GM18526 (cell line): ENCODE data around the gene L3HYPDH.

ENCODE experiments used
- POLR2A ChIP-seq: IDR thresholded peaks from 3 replicates; pipeline ENCODE4 v1.6.1; 2011; ENCODE audit not compliant: insufficient read length; ENCODE audit errors: extremely low read depth

Gene L3HYPDH

DNA sequence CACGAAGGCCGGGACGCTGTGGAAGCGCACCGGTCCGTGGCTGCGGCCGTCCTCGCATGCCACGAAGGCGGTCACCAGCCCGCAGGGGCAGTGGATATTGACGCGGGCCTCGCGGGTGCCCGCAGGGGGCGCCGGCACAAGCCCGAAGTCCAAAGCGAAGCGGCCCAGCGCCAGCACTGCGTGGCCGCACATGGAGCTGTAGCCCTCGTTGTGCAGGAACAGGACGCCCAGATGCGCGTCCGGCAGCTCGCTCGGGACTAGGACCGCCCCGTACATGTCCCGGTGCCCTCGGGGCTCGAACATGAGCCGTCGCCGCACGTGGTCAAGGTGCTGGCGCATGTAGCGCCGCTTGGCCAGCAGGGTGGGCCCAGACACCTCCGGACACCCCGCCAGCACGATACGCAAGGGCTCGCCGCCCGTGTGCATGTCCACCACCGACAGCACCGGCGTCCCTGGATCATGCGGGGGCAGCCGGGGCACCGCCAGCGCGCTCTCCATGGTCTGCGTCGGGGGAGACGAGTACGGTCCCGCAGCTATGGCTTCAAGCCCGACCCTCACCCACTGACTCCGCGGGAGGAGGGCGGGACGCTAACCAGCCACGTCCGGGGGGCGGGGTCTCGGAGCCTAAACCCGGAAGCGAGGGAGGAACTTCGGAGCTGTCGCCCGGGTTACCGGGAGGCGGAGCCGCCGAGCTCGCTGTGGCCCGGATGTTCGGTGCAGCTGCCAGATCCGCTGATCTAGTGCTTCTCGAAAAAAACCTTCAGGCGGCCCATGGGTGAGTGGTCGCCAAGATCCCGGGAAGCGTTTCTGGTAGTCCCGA lies at the start of gene L3HYPDH, which contains the start of gene JKAMP:
L3HYPDH (minus strand) TSS at position 590 of the 820 bp plus-strand sequence; CDS start at position 498, 92 bp downstream.
JKAMP (plus strand) TSS at position 699 of the 820 bp plus-strand sequence; CDS start at position 772, 73 bp downstream.
- TF ChIP-seq POLR2A, result peak; percentile 91

DNA sequence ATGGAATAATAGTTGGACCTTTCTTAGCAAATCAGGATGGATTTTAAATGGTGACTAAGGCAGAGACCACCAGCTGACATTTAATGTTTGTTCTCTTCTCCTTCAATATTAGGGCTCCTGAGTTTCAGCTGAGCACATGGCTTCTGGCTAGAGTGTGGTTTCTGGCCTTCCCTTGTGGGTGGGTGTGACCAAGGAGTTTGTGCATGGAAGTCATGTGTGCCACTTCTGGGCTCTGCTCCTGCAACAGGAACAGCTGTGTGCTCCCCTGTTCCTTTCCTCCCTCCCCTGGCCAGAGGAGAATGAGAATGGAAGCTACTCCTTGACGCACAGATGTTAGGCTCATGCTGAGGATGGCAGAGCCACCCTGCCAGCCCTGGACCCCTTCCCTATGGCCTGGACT lies 48.2 kb upstream of the L3HYPDH start:
- TF ChIP-seq POLR2A, result no peak

DNA sequence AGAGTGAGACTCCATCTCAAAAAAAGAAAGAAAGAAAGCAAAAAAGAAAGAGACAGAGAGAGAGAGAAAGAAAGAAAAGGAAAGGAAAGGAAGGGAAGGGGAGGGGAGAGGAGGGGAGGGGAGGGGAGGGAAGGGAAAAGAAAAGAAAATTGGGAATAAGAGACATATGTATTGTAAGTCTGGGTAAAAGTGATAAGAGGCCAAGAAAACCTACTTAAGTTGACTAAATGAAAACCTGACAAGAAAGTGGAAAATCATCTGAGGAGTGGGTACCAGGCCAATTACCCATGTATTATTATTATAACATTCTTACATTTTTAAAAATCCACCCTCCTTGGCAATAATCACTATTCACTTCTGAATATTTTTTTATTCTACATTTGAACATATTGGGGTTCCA lies 46.1 kb upstream of the L3HYPDH start:
- TF ChIP-seq POLR2A, result no peak

DNA sequence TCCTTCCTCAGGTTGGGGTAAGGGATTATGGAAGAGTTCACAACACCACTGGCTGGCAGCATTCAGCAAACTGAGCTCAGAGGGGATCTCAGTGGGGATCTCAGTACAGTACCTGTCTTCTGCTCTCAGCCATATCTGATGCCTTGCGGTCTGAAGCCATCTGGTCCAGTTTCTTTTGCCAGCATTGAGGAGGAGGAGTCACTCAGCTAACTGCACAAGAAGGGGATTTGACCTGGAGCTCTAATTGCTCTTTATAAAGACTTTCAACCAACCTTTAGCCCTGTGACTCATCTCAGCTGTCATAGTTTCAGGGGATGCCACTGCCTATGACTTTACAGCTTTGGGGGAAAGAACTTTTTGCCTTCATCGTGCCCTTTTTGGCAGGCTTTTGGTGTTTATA lies 45.0 kb upstream of the L3HYPDH start:
- no peak for TF ChIP-seq POLR2A

DNA sequence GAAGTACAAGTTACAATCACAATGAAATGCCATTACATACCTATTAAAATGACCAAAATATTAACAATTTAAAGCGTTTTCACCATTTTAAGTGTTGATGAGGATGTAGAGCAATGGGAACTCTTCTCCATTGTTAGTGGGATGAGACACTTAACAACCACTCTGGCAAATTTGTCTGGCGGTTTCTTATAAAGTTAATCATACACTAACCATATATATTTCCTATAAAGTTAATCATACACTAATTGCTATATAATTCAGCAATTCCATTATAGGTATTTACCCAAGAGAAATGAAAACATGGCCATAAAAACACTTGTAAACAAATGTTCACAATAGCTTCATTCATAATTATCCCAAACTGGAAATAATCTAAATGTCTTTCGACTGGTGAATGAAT lies 36.0 kb upstream of the L3HYPDH start:
- TF ChIP-seq POLR2A, result no peak

DNA sequence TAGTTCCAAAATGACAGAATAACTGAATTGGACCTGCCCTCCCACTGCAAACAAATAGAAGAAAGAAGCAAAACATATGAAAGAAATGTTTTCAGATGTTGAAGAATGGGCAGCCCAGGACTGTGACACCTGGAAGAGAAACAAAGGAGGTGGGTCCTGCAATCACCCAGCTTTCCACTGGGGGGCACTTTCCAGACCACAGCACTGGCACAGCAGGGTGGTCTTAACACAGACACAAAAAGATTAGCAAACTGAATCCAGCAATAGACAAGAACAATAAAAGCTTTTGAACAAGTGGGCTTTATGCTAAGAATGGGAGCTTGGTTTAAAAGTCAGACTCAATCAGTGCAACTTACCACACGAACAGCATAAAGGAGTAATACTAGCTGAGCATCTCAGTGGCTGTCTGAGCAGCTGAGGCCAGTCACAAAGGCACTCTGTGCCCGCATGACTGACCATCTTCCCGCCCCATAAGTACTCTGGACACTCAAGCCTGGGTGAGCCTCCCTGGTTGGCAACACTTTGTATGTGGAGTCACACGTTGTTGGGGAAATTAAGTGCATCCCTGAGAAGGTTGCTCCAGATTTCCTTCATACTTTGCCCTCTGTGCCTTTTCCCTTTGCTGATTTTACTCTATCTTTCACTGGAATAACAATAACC lies 27.8 kb upstream of the L3HYPDH start:
- TF ChIP-seq POLR2A, result no peak

DNA sequence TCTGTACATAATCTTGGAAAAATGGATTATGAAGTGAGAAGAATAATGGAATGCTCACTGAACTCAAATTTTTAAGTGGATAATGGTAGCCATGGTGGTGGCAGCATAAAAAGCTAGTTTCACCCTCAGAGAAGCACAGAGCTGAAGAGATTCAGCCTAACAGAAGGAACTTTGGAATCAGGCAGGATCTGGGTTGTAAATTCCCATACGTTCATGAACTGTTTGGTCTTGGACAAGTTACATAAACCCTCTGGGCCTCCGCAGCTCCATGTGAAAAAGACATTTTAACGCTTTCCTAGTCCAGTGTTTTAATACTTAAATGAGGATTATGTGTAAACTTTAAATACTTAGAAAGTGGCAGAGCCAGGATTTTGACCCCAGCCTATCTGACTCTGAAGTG lies 26.8 kb upstream of the L3HYPDH start:
- TF ChIP-seq POLR2A, result no peak

DNA sequence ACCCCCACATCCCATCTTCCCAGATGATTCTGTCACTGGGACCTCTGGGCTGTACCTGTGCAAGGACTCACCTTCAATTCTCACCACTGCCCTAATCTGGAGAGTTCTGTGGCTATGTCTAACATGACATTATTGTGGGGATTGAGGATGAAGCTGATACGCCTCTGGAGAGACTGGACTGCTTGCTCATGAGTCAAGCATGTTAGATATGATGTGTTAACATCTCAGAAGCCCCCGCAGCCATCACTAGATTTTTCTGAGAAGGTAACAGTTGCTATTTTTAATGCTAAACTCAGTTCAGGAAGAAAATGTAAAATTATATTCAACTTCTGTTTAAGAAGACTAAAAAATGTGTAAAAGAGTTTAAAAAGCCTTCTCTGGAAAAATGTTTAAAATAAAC lies 25.8 kb upstream of the L3HYPDH start:
- no peak for TF ChIP-seq POLR2A

DNA sequence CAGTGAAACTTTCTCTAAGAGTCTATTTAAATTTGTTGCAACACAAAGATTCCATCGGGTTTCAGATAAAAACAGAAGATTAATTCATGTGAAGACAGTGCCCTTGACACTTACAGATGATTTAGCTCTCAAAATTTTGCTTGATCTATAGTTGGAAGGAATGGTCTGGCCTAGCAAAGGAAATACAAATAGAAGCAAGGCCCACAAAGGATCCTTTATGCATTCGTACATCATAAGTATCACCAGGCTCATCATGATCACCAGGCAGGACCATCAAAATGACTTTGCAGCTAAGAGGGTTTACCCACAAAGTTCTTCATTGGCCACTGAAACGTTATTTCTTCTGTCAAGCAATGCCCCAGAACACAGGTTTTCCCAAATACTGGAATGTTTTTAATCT lies 24.9 kb upstream of the L3HYPDH start:
- TF ChIP-seq POLR2A, result no peak

DNA sequence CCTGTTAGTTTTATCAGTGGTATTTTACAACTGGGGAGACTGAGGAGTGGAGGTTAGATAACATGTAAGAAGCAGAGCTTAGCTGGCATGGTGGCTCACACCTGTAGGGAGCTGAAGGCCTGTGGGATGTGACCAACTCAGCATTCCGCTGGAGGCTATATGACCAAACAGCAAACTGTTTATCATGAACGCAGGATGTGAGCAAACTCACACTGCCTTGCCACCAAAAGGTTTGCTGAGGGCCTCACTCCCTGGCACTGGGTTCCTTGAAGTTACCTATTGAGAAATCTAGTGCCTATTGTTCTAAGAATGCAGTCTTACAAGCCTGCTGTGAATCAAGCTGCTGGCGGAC lies 23.5 kb upstream of the L3HYPDH start:
- TF ChIP-seq POLR2A, result no peak

DNA sequence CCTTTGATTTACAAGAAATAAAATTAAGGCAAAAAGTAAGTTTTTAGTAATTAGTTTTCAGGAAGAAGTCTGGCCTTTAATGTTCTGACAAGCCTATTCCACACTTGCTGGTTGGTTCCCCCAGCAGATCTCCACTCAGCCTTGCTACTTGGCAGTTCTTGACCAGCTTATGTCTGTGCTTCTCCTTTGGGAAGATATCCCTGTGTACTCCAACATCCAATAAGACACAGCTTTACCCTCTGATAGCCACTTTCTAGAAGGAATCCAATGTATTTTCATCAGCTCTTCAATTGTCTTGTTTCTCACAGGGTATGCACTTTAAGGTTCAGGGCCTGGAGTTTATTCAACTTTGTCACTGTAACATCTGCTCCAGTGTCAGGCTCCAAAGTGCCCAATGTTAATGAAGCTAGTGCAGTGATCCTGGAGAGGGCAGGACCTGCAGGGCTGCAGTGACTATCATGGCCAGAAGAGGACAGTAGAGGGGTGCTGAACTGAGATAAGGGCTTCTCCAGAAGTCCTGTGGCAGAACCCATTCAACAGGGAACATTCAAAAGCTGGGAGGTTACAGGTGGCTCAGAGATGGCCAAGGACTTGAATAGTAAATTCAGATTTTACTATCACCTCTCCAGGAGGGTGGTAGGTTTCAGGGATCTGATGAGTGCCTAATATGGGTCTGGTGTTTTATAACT lies 23.0 kb upstream of the L3HYPDH start:
- no peak for TF ChIP-seq POLR2A

DNA sequence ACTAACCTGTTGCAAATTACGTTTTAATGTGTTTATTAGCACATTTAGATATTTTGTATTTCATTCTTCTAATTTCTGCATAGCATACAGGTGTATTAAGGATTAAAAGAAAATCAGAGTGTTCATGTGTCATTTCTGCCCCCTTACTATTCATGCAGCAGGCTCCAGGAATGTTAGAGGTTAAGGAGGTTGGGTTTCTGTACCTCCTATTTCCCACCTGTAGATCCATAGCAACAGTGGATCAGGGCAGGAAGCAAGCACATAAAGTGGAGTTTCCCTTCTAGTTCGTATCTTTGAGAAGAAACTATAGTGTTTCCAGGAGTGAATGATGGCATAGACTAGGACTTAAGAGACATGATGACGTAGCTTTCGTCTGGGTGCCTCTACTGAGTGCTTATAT lies 19.0 kb upstream of the L3HYPDH start:
- no peak for TF ChIP-seq POLR2A

DNA sequence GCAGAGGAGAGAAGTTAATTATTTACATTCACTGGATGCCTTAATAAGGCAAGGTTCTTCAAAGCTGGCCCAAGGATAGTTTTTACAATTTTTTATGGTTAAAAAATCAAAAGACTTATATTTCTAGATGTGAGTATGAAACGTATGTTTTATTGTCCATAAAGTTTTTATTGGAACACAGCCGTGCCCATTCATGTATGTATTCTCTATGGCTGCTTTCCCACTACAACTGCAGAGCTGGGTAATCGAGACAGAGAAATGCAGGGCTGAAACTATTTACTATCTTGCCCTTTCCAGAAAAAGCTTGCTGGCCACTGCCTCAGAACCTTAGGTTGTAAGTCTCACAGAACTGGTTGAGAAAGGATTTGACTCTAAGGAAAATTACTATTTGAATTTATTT lies 16.5 kb upstream of the L3HYPDH start:
- TF ChIP-seq POLR2A, result no peak

DNA sequence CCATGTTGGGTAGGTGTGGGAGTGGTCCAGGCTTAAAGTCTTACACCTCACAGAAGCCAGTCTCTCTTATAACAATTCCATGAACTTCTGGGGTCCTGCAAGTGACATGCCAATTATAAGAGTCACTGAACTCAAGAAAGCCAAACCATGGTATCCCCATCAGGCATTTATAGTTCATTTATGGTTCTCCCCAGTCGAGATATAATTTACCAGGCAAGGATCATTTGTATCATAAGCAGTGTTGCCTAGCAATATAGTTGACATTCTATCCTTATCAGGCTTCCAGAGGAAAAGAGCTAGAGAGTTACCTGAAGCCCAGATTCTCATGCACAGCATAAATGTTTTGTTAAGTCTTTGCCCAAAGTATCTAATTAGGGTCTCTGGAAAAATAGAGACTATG lies 8.2 kb upstream of the L3HYPDH start:
- no peak for TF ChIP-seq POLR2A

DNA sequence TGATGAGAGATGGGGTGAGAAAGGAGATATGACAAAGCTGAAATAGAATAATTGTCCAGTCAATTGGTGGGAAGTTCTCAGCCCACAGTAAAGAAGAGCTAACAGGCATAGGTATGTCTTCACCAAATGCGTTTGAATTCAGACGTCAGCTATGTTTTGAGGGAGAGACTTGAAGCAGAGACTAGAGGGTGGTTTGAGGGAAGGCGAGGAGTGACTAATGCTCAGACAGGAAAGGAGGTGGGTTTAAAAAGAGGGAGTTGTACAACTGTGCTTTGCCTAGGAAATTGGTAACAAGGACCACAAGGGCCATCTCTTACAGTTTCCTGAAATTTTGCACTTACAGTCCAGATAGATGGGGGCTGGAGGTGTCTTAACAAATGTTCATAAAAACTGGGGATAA lies 6.5 kb upstream of the L3HYPDH start:
- TF ChIP-seq POLR2A, result no peak

DNA sequence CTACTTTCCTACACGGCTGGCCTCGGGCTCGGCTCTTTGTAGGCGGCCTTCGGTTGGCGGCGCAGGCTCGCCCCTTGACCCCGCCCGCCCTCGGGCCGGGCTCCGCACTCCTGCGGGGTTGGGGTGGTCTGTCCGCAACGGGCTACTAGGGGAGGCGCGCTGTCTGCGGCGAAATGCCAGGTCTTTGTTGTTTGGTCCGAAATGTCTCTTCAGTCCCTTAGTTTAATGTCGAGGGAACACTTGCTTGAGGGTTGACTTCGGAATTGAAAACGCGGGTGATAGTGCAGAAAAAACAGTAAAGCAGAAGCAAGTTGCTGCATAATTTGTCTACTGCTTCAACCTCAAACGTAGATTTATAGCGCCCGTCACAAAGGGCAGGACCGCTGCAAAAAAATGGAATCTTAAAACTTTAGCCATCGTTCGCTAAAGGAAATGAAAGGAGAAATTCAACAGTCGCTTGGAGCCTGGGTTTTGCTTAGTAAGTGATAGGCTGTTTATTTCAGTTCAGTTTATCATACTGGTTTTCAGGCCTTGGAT lies 499 bp upstream of the L3HYPDH start:
- no peak for TF ChIP-seq POLR2A
